NB4 (cell line): ENCODE results near the gene PLCE1.

ENCODE experiments used
- CTCF ChIP-seq: IDR thresholded peaks from one replicate; pipeline ENCODE4 v1.5.1; 2012; ENCODE audit warnings: low read depth, low read length
- POLR2A ChIP-seq: IDR thresholded peaks from 2 replicates; pipeline ENCODE4 v1.6.1; 2011; ENCODE audit warnings: mild to moderate bottlenecking; ENCODE audit not compliant: insufficient read length; ENCODE audit errors: extremely low read depth

GRCh38 chr10:94013331-94013760, 19.6 kb downstream of the PLCE1 start:
- no peak for TF ChIP-seq CTCF
- TF ChIP-seq POLR2A: no peak
